Measurements from ENCODE around the gene ERVMER34-1. TPM values are rescaled to one million over a fixed set of nuclear protein-coding genes. Genes with fewer than 3 reads are reported as not detected.

ERVMER34-1 gene
- total RNA-seq, 1 experiment from 2014 or later = not detected

- peak; percentile 94 for DNase-seq (ENCODE audit: low read depth)
Observed at GRCh38 chr4:52721968-52722815, 29.0 kb downstream of the ERVMER34-1 start.

- peak; percentile 42 for DNase-seq (ENCODE audit: low read depth)
Observed at GRCh38 chr4:52718123-52718522, 33.1 kb downstream of the ERVMER34-1 start.

GRCh38 chr4:52716364-52717151, 34.7 kb downstream of the ERVMER34-1 start:
- no peak for DNase-seq (ENCODE audit: low read depth)

- DNase-seq (ENCODE audit: low read depth) = no peak
Observed at GRCh38 chr4:52715914-52716313, 35.3 kb downstream of the ERVMER34-1 start.

- no peak for DNase-seq (ENCODE audit: low read depth)
Observed at GRCh38 chr4:52715255-52715897, 35.8 kb downstream of the ERVMER34-1 start.

GRCh38 chr4:52714597-52715254, 36.5 kb downstream of the ERVMER34-1 start:
- DNase-seq (ENCODE audit: low read depth) = no peak

GRCh38 chr4:52713456-52713937, 37.7 kb downstream of the ERVMER34-1 start:
- no peak for DNase-seq (ENCODE audit: low read depth)

- DNase-seq (ENCODE audit: low read depth) = peak; percentile 93
Observed at GRCh38 chr4:52712251-52713130, 38.7 kb downstream of the ERVMER34-1 start.

GRCh38 chr4:52711834-52712250, 39.4 kb downstream of the ERVMER34-1 start:
- no peak for DNase-seq (ENCODE audit: low read depth)

GRCh38 chr4:52711272-52711671, 40.0 kb downstream of the ERVMER34-1 start:
- DNase-seq (ENCODE audit: low read depth) = no peak

GRCh38 chr4:52709155-52709554, 42.1 kb downstream of the ERVMER34-1 start:
- no peak for DNase-seq (ENCODE audit: low read depth)

- DNase-seq (ENCODE audit: low read depth) = no peak
Observed at GRCh38 chr4:52704661-52705060, 46.6 kb downstream of the ERVMER34-1 start.

GRCh38 chr4:52704133-52704532, 47.1 kb downstream of the ERVMER34-1 start:
- peak; percentile 2 for DNase-seq (ENCODE audit: low read depth)

- DNase-seq (ENCODE audit: low read depth) = no peak
Observed at GRCh38 chr4:52701207-52701606, 50.0 kb downstream of the ERVMER34-1 start.

- DNase-seq (ENCODE audit: low read depth) = no peak
Observed at GRCh38 chr4:52694936-52695335, 56.3 kb downstream of the ERVMER34-1 start.

GRCh38 chr4:52693492-52693891, 57.7 kb downstream of the ERVMER34-1 start:
- no peak for DNase-seq (ENCODE audit: low read depth)
